ENCODE results near the gene HS3ST6. TPM values are rescaled to one million over a fixed set of nuclear protein-coding genes. Genes with fewer than 3 reads are reported as not detected.
A peak's percentile ranks its signal among the peaks of the same experiment; 100 is the strongest.
"Not testable (repeated sequence)": the region's sequence is repeated elsewhere in the genome, so short reads cannot be mapped to it uniquely, and the experiment has no call there.

Gene HS3ST6
- not detected in 2 replicates for total RNA-seq (2014; rRNA removed; shearing (Covaris generic); ENCODE audit: low replicate concordance)

GRCh38 chr16:1918351-1919326, at the start of gene HS3ST6:
Gene HS3ST6 (minus strand): TSS chr16:1918415. CDS start chr16:1918323, 92 bp downstream.
- no peaks in the 10 kb centered on the region for H3K9me3 ChIP-seq
- H3K4me3 ChIP-seq = no peak within 1 kb of the TSS
- DNase-seq = no peak
- no peaks in the 10 kb centered on the region for H3K36me3 ChIP-seq
- peaks cover 55% of the 10 kb centered on the region for H3K27me3 ChIP-seq

GRCh38 chr16:1966460-1966859, 48.2 kb upstream of the HS3ST6 start, which contains the start of gene RNF151:
Gene RNF151 (plus strand): TSS chr16:1966856. CDS start chr16:1966882, 26 bp downstream.
- H3K36me3 ChIP-seq = peaks cover 49% of the 10 kb centered on the region
- DNase-seq = no peak
- H3K27me3 ChIP-seq = no peaks in the 10 kb centered on the region
- H3K9me3 ChIP-seq = no peaks in the 10 kb centered on the region; the same call in 1 of the 2 replicates
- peak within 1 kb of the TSS; percentile 99 for H3K4me3 ChIP-seq

- Histone ChIP-seq H3K36me3 (peaks cover 55% of the 10 kb centered on the region), H3K27me3 (no peaks in the 10 kb centered on the region), H3K9me3 (no peaks in the 10 kb centered on the region; the same call in 1 of the 2 replicates), H3K4me3 (peak overlapping the region; percentile 99)
- DNase-seq = no peak
Observed at GRCh38 chr16:1965396-1966001, 47.3 kb upstream of the HS3ST6 start.

DNA sequence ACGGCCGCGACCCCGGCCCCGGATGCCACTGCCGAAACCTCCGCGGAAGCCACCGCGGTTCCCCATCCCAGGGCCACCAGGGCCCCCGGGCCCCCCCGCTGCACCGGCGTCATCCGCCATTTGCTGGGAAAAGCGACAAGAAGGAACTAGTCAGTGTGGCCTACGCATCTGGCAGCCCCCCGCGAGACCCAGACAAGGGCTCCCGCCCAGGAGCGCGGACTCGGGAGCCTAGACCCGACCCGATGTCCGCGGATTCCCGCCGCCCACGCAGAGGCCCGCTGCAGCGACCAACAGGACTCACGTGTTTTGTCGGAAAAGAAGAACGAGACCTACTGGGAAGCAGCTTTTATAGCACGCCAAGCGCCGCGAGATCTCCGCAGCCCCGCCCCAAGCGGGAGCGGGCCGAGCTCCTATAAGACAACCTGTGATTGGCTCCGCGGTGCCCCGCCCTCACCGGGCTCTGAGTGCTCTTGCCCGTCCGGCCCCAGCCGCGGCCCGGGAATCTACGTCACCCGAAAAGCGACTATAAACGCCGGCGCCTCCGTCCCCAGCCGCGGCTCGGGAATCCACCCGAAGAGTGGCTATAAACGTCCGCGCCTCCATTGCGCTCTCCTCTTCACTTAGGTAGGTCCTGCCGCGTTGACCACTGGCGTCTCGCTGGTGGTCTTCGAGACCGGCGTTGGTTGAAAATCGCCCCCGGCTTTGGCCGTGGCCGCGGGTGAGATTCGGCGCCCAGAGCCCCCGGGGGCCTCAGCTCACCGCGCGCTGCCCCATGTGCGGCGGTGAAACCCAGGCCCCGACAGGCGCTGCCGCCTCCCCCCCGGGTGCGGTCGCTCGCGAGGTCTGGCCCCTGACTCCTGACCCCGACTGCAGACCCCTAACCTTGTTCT, 46.5 kb upstream of the HS3ST6 start, which contains the start of gene RPS2:
Gene RPS2, minus strand, starts transcription at position 321 of the 890 bp plus-strand sequence. Its CDS starts 201 bp downstream, at position 120.
- H3K27me3 ChIP-seq = no peaks in the 10 kb centered on the region
- peak; percentile 100 for DNase-seq
- H3K36me3 ChIP-seq = peaks cover 55% of the 10 kb centered on the region
- H3K9me3 ChIP-seq = no peaks in the 10 kb centered on the region; the same call in 1 of the 2 replicates
- peak within 1 kb of the TSS; percentile 99 for H3K4me3 ChIP-seq

GRCh38 chr16:1963806-1964505, 45.7 kb upstream of the HS3ST6 start:
- no peak for DNase-seq

GRCh38 chr16:1962161-1963153, 44.2 kb upstream of the HS3ST6 start:
- peaks cover 55% of the 10 kb centered on the region for H3K36me3 ChIP-seq
- not testable (repeated sequence) for H3K9me3 ChIP-seq, H3K27me3 ChIP-seq, DNase-seq
- H3K4me3 ChIP-seq = peak overlapping the region; percentile 99

More at GRCh38 chr16:1963806-1964505, 45.7 kb upstream of the HS3ST6 start:
- Histone ChIP-seq H3K9me3 (no peaks in the 10 kb centered on the region; the same call in 1 of the 2 replicates), H3K4me3 (peak overlapping the region; percentile 99), H3K36me3 (peaks cover 55% of the 10 kb centered on the region), H3K27me3 (no peaks in the 10 kb centered on the region)

DNA sequence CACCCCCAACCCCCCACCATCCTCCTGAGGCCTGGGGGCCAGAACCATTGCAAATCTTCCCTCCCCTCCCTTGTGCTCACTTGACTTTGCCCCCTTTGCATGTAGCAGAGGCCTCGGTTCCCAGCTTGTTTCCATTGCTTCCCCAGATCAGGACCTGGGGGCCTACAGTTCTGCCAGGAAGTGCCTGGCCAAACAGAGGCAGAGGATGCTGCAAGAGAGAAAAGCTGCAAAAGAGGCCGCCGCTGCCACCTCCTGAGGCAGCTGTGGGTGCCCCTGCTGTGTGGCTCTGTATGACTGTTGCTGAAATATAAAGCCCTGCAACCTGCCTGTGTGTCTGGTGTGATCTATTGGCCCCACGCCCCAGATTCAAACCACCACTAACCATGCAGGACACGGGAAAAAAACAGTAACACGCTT, 43.4 kb upstream of the HS3ST6 start:
- Histone ChIP-seq H3K27me3 (no peaks in the 10 kb centered on the region), H3K36me3 (peaks cover 54% of the 10 kb centered on the region), H3K9me3 (no peaks in the 10 kb centered on the region; the same call in 1 of the 2 replicates), H3K4me3 (peak overlapping the region; percentile 99)
- DNase-seq = peak; percentile 58

GRCh38 chr16:1960665-1961630, 42.7 kb upstream of the HS3ST6 start:
- H3K4me3 ChIP-seq = peak overlapping the region; percentile 80
- H3K27me3 ChIP-seq = no peaks in the 10 kb centered on the region
- peaks cover 47% of the 10 kb centered on the region for H3K36me3 ChIP-seq
- H3K9me3 ChIP-seq = no peaks in the 10 kb centered on the region; the same call in 1 of the 2 replicates
- DNase-seq = peak; percentile 63

DNA sequence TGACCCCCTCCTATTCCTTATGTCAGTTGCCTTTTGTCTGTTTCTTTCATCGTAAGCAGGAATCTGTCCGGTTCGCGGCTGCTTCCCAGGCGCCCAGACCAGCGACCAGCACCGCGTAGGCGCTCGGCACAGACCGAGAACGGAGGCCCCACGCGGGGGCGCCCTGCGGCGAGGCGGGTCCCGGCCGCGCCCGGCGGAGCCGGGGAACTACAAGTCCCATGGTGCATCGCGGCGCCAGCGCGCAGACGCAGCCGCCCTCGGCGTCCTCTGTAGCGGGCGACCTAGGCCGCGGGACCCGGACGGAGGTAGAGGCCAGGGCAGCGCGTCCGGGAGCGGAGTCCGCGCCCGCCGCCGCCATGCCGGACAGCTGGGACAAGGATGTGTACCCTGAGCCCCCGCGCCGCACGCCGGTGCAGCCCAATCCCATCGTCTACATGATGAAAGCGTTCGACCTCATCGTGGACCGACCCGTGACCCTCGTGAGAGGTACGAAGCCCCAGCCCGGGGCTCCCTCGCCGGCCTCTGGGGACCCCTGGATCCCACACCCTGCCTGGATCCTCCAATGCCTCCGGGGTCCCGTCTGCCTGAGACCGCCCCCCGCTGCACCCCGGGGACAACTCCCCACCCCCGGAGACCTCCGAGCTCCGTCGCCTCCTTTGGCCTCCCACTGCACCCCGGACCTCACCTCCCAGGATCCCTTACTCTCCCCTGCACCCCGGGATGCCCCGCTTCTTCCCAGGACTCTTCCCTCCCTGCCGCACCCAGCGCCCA, 41.2 kb upstream of the HS3ST6 start, which contains the start of gene NDUFB10:
Gene NDUFB10, plus strand, starts transcription at position 270 of the 771 bp plus-strand sequence. Its CDS starts 87 bp downstream, at position 357.
- DNase-seq = peak; percentile 95
- Histone ChIP-seq H3K9me3 (no peaks in the 10 kb centered on the region; the same call in 1 of the 2 replicates), H3K27me3 (no peaks in the 10 kb centered on the region), H3K36me3 (peaks cover 35% of the 10 kb centered on the region), H3K4me3 (peak within 1 kb of the TSS; percentile 80)

DNA sequence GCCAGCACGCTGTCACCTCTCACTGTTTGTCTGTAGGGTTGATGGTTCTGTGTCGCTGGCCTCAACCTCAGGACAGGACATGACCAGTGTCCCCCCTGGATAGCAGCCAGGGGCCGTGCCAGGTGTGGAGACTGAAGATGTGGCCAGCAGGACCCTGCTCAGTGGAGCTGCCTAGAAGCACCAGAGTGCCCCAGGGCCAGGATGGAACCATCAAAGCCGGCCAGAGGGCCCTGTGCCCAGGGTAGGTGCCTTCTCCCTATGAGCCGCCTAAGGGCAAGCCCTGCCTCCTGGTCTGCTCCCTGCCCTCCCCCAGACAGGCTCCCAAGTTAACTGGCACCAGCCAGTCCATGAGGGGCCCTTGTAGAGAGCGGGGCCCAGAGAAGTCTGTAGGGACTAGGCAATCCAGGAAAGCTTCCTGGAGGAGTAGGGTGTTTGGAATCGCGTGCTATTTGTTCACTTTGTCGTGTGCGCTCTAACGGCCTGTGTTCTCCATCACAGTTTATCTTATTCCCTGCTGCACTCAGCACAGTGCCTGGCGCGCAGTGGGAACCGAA, 40.6 kb upstream of the HS3ST6 start:
- H3K36me3 ChIP-seq = peaks cover 28% of the 10 kb centered on the region
- peak overlapping the region; percentile 80 for H3K4me3 ChIP-seq
- DNase-seq = no peak
- H3K9me3 ChIP-seq = no peaks in the 10 kb centered on the region
- no peaks in the 10 kb centered on the region for H3K27me3 ChIP-seq

GRCh38 chr16:1958143-1958491, 39.9 kb upstream of the HS3ST6 start:
- H3K9me3 ChIP-seq, H3K27me3 ChIP-seq, H3K4me3 ChIP-seq, DNase-seq: not testable (repeated sequence)
- peaks cover 21% of the 10 kb centered on the region for H3K36me3 ChIP-seq

DNA sequence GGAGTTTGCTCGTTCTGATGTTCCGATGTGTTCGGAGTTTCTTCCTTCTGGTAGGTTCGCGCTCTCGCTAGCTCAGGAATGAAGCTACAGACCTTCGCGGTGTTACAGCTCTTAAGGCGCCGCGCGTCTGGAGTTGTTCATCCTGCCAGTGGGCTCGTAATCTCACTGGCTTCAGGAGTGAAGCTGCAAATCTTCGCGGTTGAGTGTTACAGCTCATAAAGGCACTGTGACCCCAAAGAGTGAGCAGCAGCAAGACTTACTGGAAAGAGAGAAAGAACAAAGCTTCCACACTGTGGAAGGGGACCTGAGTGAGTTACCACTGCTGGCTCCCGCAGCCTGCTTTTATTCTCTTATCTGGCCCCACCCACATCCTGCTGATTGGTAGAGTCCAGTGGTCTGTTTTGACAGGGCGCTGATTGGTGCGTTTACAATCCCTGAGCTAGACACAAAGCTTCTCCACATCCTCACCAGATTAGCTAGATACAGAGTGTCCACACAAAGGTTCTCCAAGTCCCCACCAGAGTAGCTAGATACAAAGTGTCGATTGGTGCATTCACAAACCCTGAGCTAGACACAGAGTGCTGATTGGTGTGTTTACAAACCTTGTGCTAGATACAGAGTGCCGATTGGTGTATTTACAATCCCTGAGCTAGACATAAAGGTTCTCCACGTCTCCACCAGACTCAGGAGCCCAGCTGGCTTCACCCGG, 39.4 kb upstream of the HS3ST6 start:
- H3K9me3 ChIP-seq, H3K4me3 ChIP-seq, DNase-seq, H3K27me3 ChIP-seq: not testable (repeated sequence)
- peaks cover 16% of the 10 kb centered on the region for H3K36me3 ChIP-seq
